Neuronal stem cell (in vitro differentiated cells): Measurements from ENCODE around the gene NEK5.

Source experiments
- DNase-seq: peaks from one replicate; pipeline ENCODE4 v3.0.0-alpha.2; 2013; ENCODE audit warnings: low spot score
- H2AFZ ChIP-seq: one replicate; pipeline ENCODE4 v1.6.1; 2013; ENCODE audit warnings: mild to moderate bottlenecking, low read length, inconsistent platforms
- H2AK5ac ChIP-seq: 2 replicates; pipeline ENCODE4 v1.6.1; 2013; ENCODE audit warnings: low read depth, mild to moderate bottlenecking, inconsistent platforms, low read length, moderate library complexity, mixed read lengths
- H2BK120ac ChIP-seq: 2 replicates; pipeline ENCODE4 v1.6.1; 2013; ENCODE audit warnings: low read depth, mild to moderate bottlenecking, inconsistent platforms, low read length, moderate library complexity, mixed read lengths
- H2BK12ac ChIP-seq: one replicate; pipeline ENCODE4 v1.6.1; 2013; ENCODE audit warnings: low read length, inconsistent platforms
- H2BK15ac ChIP-seq: 2 replicates; pipeline ENCODE4 v1.6.1; 2013; ENCODE audit warnings: mild to moderate bottlenecking, low read length, inconsistent platforms, mixed read lengths
- H2BK5ac ChIP-seq: one replicate; pipeline ENCODE4 v1.6.1; 2013; ENCODE audit warnings: inconsistent platforms, mild to moderate bottlenecking, low read length, moderate library complexity
- H3K14ac ChIP-seq: one replicate; pipeline ENCODE4 v1.6.1; 2013; ENCODE audit warnings: low read length, inconsistent platforms
- H3K18ac ChIP-seq: 2 replicates; pipeline ENCODE4 v1.6.1; 2013; ENCODE audit warnings: low read length, inconsistent platforms
- H3K23ac ChIP-seq: 2 replicates; pipeline ENCODE4 v1.6.1; 2013; ENCODE audit warnings: low read depth, mild to moderate bottlenecking, mixed read lengths, low read length, inconsistent platforms; ENCODE audit not compliant: poor library complexity
- H3K27ac ChIP-seq: replicated peaks from 3 replicates; pipeline ENCODE4 v1.5.1; 2013; ENCODE audit warnings: low read length, inconsistent platforms
- H3K27me3 ChIP-seq, 3 experiments: 2 replicates each; pipeline ENCODE4 v1.6.1; 2013; ENCODE audit warnings: low read length in 3 of 3, mild to moderate bottlenecking in 2 of 3, inconsistent platforms in 1 of 3, low read depth in 1 of 3, mixed read lengths in 1 of 3, moderate library complexity in 1 of 3; ENCODE audit not compliant: control insufficient read depth in 3 of 3, insufficient read depth in 3 of 3
- H3K36me3 ChIP-seq, 2 donors: replicated peaks in 1 of 2; 2 replicates each; pipeline ENCODE4 v1.6.1; 2013; ENCODE audit warnings: low read length in 2 of 2; ENCODE audit not compliant: control insufficient read depth in 2 of 2, insufficient read depth in 2 of 2
- H3K4ac ChIP-seq: 2 replicates; pipeline ENCODE4 v1.6.1; 2013; ENCODE audit warnings: inconsistent platforms, mild to moderate bottlenecking, low read length, moderate library complexity
- H3K4me1 ChIP-seq, 2 donors: 1 replicate in 1 of 2; 2 replicates in 1 of 2; pipeline ENCODE4 v1.6.1; 2013; ENCODE audit warnings: low read length in 2 of 2, low read depth in 1 of 2; ENCODE audit not compliant: control insufficient read depth in 2 of 2, insufficient read depth in 1 of 2
- H3K4me2 ChIP-seq: one replicate; pipeline ENCODE4 v1.6.1; 2013; ENCODE audit warnings: mild to moderate bottlenecking, low read length, inconsistent platforms; ENCODE audit not compliant: insufficient read depth, poor library complexity, severe bottlenecking
- H3K4me3 ChIP-seq, 2 donors: 2 replicates each; pipeline ENCODE4 v1.5.1; 2013; ENCODE audit warnings: low read length in 2 of 2, mild to moderate bottlenecking in 2 of 2, inconsistent platforms in 1 of 2, moderate library complexity in 1 of 2
- H3K79me1 ChIP-seq: one replicate; pipeline ENCODE4 v1.6.1; 2013; ENCODE audit warnings: low read depth, mild to moderate bottlenecking, inconsistent platforms, low read length, moderate library complexity
- H3K9ac ChIP-seq: one replicate; pipeline ENCODE4 v1.6.1; 2013; ENCODE audit warnings: mild to moderate bottlenecking, low read depth, low read length, inconsistent platforms; ENCODE audit not compliant: poor library complexity
- H3K9me3 ChIP-seq, 2 donors: replicated peaks in 1 of 2; 2 replicates each; pipeline versions ENCODE3 to v1.6.1; 2013; ENCODE audit warnings: low read length in 2 of 2, mild to moderate bottlenecking in 2 of 2, inconsistent platforms in 1 of 2, low read depth in 1 of 2, mixed read lengths in 1 of 2, moderate library complexity in 1 of 2; ENCODE audit not compliant: control insufficient read depth in 2 of 2, insufficient read depth in 1 of 2
- H4K8ac ChIP-seq: one replicate; pipeline ENCODE4 v1.6.1; 2013; ENCODE audit warnings: low read depth, mild to moderate bottlenecking, inconsistent platforms, low read length, moderate library complexity
- H4K91ac ChIP-seq: one replicate; pipeline ENCODE4 v1.6.1; 2013; ENCODE audit warnings: low read length, low read depth, mild to moderate bottlenecking, inconsistent platforms; ENCODE audit not compliant: poor library complexity
- WGBS, 2 donors: extraction: QIAGEN DNeasy Blood & Tissue Kit; methylation state at CpG; one replicate each; pipeline ENCODE4 v1.1.7; 2013; ENCODE audit warnings: missing lambda C conversion rate in 2 of 2, mixed read lengths in 1 of 2; ENCODE audit not compliant: insufficient read length in 2 of 2, insufficient replicate concordance in 1 of 2; ENCODE audit errors: extremely low coverage in 2 of 2; 5-methylcytosine and 5-hydroxymethylcytosine counted together

Gene NEK5

GRCh38 chr13:52118095-52118494 is 10.8 kb downstream of the NEK5 start:
- Histone ChIP-seq H2BK12ac (no peak overlapping the region), H3K4me2 (no peak overlapping the region), H4K91ac (no peak overlapping the region), H3K4me3 (no peak overlapping the region), H3K4me1 (no peaks in the 10 kb centered on the region), H3K27me3 (peaks cover 0 to 13% (median 0%) of the 10 kb centered on the region in 3 experiments), H3K9ac (no peak overlapping the region), H3K4ac (no peak overlapping the region), H2BK5ac (no peak overlapping the region), H3K9me3 (no peaks in the 10 kb centered on the region), H4K8ac (no peak overlapping the region), H3K79me1 (no peaks in the 10 kb centered on the region), H3K23ac (no peak overlapping the region), H2BK120ac (no peak overlapping the region), H2AFZ (no peak overlapping the region), H3K27ac (no peak overlapping the region), H3K14ac (no peak overlapping the region), H2AK5ac (no peak overlapping the region), H3K36me3 (no peaks in the 10 kb centered on the region), H2BK15ac (no peak overlapping the region), H3K18ac (no peak overlapping the region)
- no CpG with 5 or more reads among the region's 2 CpGs for WGBS, 2 donors
- no peak for DNase-seq

- Histone ChIP-seq H2BK5ac (no peak overlapping the region), H3K36me3 (no peaks in the 10 kb centered on the region), H3K4ac (no peak overlapping the region), H2AFZ (no peak overlapping the region), H2AK5ac (no peak overlapping the region), H3K23ac (no peak overlapping the region), H3K4me1 (no peaks in the 10 kb centered on the region), H3K9ac (no peak overlapping the region), H3K4me3 (no peak overlapping the region), H4K8ac (no peak overlapping the region), H4K91ac (no peak overlapping the region), H2BK120ac (no peak overlapping the region), H2BK15ac (no peak overlapping the region), H2BK12ac (no peak overlapping the region), H3K14ac (no peak overlapping the region), H3K9me3 (no peaks in the 10 kb centered on the region), H3K4me2 (no peak overlapping the region), H3K27me3 (no peaks in the 10 kb centered on the region), H3K79me1 (no peaks in the 10 kb centered on the region), H3K18ac (no peak overlapping the region), H3K27ac (no peak overlapping the region)
- no peak for DNase-seq
- no CpG with 5 or more reads among the region's 1 CpG for WGBS, 2 donors
These were observed 16.3 kb downstream of the NEK5 start for GRCh38 chr13:52112591-52112990.

- H2BK5ac ChIP-seq = no peak overlapping the region
- no CpG with 5 or more reads among the region's 1 CpG for WGBS, 2 donors
- no peak overlapping the region for H4K91ac ChIP-seq
- no peak overlapping the region for H3K23ac ChIP-seq
- no peak overlapping the region for H2AFZ ChIP-seq
- no peak overlapping the region for H2BK120ac ChIP-seq
- H4K8ac ChIP-seq = no peak overlapping the region
- H3K18ac ChIP-seq = no peak overlapping the region
- H2BK12ac ChIP-seq = no peak overlapping the region
- no peaks in the 10 kb centered on the region for H3K36me3 ChIP-seq
- no peak overlapping the region for H3K4me3 ChIP-seq
- H2BK15ac ChIP-seq = no peak overlapping the region
- H3K9me3 ChIP-seq = no peaks in the 10 kb centered on the region
- no peak overlapping the region for H3K27ac ChIP-seq
- no peak overlapping the region for H3K14ac ChIP-seq
- H3K4me2 ChIP-seq = no peak overlapping the region
- no peak for DNase-seq
- no peaks in the 10 kb centered on the region for H3K4me1 ChIP-seq
- H3K27me3 ChIP-seq = no peaks in the 10 kb centered on the region
- H3K79me1 ChIP-seq = no peaks in the 10 kb centered on the region
- no peak overlapping the region for H3K4ac ChIP-seq
- H2AK5ac ChIP-seq = no peak overlapping the region
- no peak overlapping the region for H3K9ac ChIP-seq
These were observed 19.7 kb downstream of the NEK5 start for GRCh38 chr13:52109116-52109670.

- H3K27ac ChIP-seq = no peak overlapping the region
- no peak overlapping the region for H2BK15ac ChIP-seq
- no peak overlapping the region for H3K9ac ChIP-seq
- H3K4me1 ChIP-seq = no peaks in the 10 kb centered on the region
- no peak overlapping the region for H3K14ac ChIP-seq
- H2BK12ac ChIP-seq = no peak overlapping the region
- no peak overlapping the region for H3K23ac ChIP-seq
- H3K18ac ChIP-seq = no peak overlapping the region
- no peak for DNase-seq
- no peak overlapping the region for H3K4me2 ChIP-seq
- H2AFZ ChIP-seq = no peak overlapping the region
- no peaks in the 10 kb centered on the region for H3K79me1 ChIP-seq
- no peak overlapping the region for H3K4ac ChIP-seq
- WGBS, 2 donors = no CpG with 5 or more reads among the region's 1 CpG
- H3K27me3 ChIP-seq = no peaks in the 10 kb centered on the region
- H3K9me3 ChIP-seq = no peaks in the 10 kb centered on the region
- no peak overlapping the region for H2AK5ac ChIP-seq
- H2BK120ac ChIP-seq = no peak overlapping the region
- H3K36me3 ChIP-seq = no peaks in the 10 kb centered on the region
- no peak overlapping the region for H3K4me3 ChIP-seq
- H2BK5ac ChIP-seq = no peak overlapping the region
- H4K8ac ChIP-seq = no peak overlapping the region
- H4K91ac ChIP-seq = no peak overlapping the region
These were observed 23.0 kb downstream of the NEK5 start for GRCh38 chr13:52105841-52106240.
